Activated naive CD8-positive, alpha-beta T cell treated with anti-CD3 and anti-CD28 coated beads, Interleukin-2, amount 50 U/mL, for 16 hours (primary cell): Measurements from ENCODE around the gene PARD3B.
"Not testable (repeated sequence)": the region's sequence is repeated elsewhere in the genome, so short reads cannot be mapped to it uniquely, and the experiment has no call there.

Source experiments
- DNase-seq: peaks from one replicate; pipeline ENCODE4 v3.0.0-alpha.2; 2020; ENCODE audit warnings: low read depth, low spot score

Gene PARD3B

DNA sequence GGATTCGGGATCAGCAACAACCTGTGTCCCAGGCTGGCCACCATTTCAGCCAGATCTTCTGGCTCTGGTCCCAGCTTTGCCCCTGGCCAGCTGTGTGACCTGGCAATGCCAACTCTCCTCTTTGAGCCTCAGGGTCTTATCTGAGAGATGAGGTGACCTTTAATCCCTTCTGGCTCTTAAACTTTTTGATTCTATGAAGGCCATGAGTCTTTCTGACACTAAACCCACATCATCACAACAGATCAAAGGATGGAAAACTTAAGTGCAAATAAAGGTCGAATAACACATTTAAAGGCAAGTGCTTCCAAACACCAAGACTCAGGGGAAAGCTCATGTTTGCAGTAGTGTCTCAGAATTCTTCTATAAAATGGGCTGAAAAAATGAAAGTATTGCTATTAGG, 645.3 kb downstream of the PARD3B start:
- no peak for DNase-seq

DNA sequence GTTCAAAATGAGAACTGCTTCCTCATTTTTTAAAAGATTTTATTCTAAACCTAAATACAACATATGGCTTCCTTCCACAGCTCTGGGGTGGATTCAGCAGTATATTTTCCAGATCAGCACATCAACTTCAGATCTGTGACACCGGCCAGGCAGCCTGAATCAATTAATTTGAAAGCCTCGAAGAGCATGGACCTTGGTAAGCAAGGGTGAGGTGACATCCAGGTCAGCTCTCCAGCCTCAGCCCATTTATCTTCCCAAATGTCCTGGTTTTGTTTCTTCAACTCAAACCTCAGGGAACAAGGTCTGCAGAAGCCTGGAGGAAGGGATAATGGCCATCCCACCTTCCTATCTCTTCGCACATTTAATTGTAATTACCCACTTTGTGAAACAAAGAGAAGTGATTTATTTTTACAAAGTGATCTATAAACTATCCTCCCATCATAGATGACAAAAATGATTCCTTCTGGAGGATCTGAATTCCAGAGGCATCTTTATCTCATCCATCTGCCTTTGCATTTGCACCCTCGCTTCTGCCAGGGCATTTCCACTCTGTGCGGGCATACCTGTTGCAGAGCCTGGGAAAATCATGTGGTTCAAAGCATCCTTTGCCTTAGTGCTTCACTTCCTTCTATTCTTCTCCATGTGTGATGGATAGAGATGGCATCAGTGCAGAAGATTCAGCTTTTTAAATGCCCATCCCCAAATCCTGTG, 648.0 kb downstream of the PARD3B start:
- DNase-seq, result no peak

DNA sequence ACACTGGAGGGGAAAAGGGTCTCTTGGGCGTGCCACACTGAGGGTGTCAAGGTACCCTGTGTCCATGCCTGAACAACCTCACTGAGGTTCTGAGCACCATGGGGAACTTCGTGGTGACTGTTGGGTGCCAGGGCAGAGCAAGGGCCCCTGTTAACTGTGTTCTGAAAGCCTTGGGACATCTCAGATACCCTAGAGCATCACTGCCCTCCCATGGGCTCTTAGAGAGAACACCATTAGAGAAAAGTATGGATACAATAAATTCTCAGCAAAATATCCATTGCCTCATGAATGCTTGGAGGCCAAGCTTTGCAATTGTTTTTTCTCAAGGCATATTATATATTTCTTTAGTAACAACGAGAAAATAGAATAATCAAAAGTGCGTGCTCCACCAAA, 648.6 kb downstream of the PARD3B start:
- no peak for DNase-seq

DNA sequence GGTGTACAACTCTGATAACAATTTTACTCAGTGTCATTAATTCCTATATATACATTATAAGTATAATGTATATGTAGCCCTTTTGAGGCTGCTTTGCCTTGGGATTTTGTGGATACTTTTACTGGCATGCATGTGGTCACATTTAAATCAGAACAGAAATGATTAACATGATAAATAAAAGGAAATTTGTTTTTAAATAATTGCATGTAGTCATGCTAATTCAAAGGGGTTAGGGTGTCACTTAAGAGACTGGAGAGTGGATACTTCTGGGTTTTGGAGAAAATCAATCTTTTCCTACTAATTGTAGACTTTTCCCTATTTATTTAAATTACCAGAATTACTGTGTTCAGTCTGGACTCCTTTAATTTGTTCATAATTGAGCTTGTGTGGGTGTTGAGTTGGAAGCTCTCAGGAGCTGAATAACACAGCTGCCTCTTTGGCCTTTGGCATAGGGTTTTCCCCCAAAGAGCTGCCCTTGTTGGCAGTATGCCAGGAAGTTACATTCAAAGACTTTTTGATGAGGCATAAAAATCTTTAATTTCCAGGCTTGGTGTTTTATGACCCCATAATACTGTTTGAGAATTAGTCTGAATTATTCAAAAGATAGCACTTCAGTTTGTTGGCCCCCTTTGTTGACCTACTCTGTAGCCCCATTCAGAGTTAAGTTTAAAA, 652.3 kb downstream of the PARD3B start:
- no peak for DNase-seq

DNA sequence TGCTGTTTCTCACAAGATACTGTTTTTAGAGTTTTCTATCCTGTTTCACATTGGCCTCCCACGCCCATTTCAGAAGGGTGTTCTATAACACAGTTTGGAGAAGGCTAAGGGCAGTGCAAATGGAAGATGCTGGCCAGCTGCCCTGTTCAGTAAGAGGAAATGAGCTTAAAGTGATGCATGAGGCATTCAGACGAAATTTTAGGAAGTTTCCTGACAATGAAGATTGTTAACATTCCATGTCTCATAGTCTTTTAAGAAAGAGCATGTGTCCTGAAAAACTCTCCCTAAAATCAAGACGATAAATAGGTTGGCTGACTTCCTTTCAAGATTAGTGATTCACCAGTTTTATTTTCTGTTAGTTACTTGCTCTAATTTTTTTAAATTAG, 652.9 kb downstream of the PARD3B start:
- no peak for DNase-seq

DNA sequence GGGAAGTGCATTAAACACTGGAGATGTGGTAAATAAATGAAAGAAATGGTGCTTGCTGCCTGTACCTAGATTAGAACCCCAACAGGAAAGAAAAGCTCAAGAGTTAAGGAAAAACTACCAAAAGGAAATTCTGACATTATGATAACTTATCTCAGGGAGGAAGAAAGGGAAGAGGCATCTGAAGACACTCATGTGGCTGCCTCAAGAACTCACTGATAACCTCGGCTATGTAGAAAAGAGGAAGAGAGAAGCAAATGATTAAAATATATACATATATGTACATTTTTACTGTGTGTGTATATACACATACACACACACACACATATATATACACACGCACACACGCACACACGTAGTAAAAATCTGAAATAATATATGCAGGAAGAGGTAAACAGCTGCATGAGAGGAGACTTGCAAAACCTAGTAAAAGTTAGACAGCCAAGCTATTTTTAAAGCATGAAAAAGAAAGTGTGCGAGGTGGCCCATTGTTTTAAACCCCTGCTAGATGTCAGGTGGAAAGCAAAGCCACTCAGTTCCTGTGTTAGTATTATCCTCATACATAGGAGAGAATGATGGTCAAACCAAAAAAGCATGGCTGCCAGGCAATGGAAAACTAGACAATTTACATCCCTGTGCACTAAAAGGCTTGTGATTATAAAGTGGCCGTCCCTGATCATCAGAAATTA, 654.0 kb downstream of the PARD3B start:
- DNase-seq, result no peak

DNA sequence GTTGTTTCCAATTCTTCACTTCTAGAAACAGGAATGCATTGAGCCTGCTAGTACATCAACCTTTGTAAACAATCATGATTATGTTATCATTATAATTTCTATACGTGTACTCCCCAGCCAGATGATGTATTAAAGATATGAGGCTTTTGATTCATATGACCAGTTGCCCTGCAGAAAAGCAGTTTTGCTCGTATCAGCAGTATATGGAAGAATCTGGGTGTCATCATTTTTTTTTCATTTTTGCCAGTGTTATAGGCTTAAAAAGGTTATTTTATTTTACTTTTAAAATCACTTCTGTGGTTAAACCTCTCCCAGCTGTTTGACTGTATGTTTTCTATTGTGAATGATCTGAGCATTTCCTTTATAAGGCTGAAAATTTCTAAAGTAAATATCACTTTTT, 665.2 kb downstream of the PARD3B start:
- DNase-seq, result no peak

DNA sequence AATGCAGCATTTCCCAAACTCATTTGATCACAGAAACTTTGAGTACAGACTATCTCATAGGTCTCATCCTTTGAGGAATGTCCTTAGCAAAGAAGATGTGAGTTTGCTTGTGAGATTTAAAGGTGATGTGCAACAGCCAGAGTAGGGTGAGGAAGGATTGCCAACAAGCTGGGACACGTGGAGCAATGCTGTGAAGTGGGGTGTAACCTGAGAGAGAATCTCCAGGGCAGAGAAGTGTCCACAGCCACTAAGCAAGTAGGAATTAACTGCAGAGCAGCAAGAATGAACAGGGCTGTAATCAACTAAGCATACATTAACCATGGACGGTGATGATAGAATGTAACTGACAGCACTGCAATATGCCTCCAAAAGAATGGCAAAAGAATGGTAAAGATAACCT, 667.1 kb downstream of the PARD3B start:
- DNase-seq, result no peak

DNA sequence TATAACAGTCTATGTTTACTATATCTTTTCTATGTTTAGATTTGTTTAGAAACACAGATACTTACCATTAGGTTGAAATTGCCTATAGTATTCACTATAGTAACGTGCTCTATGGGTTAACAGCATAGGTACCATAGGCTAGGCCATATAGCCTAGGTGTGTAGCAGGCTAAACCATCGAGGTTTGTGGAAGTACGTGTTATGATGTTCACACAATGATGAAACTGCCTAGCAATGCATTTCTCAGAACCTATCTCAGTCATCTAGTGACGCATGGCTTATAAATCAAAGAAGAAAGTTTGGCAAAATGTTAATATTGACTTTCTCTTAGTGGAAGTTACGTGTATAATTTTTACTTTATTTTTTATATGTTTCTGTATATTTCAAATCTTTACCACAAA, 670.8 kb downstream of the PARD3B start:
- DNase-seq, result no peak

DNA sequence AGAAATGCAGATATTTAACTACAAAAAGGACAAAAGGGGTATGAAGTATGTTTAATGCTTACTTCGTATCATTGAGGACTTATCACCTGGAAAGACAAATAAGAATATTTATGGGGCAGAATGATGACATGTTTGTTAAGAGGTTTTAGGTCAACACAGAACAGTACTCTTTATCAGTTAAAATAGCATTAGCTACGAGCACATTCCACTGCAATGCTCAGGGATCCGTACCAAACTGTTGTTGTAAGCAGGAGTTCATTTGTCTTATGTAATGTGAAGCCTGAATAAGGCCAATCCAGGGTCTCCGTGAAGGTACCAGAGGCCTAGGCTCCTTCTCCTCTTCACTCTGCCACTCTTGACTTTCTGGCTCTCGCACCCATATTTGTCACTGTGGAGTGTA, 671.3 kb downstream of the PARD3B start:
- no peak for DNase-seq

DNA sequence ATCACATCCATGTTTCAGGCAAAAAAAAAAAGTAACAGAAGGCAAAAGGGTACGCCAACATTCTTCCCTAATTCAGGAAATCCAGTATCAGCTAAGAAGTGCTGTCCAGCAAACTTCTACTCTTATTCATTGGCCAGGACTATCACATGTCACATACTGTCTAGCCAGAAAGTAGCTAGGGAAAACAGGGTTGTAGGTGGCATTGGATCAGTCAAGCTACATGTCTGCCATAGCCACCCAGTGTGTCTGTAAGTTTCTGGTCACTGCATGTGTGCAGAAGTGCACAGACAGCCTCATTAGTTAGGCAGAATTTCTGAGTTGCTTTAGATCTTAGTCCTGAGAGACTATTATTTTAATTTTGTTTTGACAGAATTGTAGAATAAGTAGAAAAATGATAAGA, 671.7 kb downstream of the PARD3B start:
- no peak for DNase-seq

DNA sequence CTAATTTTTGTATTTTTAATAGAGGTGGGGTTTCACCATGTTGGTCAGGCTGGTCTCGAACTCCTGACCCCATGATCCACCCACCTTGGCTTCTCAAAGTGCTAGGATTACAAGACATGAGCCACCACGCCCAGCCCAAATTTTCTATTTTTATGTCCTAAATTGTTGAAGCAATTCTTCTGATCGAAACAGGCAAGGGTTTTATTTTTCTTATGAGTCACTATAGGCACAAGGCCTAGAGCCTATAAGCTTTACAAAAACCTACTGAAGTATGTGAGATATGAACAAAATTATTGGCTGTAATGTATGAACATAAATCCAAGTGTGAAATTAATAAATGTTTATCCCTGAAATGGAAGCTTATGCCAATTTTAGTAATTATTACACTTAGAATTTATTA, 672.8 kb downstream of the PARD3B start:
- DNase-seq, result no peak

DNA sequence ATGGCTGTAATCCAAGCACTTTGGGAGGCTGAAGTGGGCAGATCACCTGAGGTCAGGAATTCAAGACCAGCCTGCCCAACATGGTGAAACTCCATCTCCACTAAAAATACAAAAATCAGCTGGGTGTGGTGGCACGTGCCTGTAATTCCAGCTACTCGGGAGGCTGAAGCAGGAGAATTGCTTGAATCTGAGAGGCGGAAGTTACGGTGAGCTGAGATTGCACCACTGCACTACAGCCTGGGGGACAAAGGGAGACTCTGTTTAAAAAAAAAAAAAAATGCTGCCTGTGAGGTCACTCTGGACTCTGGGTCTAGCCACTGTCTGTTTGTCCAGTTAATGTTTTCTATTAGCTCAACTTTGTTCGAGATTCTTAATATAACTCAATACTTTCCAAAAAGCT, 673.5 kb downstream of the PARD3B start:
- not testable (repeated sequence) for DNase-seq

DNA sequence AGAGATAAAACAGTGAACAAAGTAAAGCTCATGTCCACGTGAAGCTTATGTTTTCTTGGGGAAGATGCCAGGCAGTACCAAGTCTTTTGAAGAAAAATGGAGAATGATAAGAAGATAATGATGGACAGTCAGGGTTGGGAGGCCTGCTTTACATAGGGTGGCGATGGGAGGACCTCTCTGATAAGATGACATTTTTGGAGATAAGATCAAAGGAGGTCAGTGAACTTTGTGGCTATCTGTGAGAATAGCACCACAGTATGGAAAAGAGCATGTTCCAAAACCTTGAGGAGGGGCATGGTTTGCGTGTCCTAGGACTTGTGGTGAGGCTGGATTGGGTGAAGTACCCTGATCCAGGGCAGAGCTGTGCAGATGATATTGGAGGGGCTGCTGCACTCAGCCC, 675.3 kb downstream of the PARD3B start:
- DNase-seq, result no peak

DNA sequence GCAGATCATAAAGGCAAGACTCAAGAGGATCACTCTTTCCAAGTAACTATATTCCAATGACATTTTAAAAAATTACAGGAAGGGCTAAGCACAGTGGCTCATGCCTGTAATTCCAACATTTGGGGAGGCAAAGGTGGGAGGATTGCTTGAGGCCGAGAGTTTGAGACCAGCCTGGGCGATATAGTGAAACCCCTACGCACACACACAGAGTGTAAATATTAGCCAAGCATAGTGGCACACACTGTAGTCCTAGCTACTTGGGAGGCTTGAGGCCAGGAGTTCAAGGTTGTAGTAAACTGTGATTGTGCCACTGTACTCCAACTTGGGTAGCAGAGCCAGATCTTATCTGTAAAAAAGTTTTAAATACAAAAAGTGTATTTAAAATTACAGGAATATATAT, 686.8 kb downstream of the PARD3B start:
- no peak for DNase-seq

DNA sequence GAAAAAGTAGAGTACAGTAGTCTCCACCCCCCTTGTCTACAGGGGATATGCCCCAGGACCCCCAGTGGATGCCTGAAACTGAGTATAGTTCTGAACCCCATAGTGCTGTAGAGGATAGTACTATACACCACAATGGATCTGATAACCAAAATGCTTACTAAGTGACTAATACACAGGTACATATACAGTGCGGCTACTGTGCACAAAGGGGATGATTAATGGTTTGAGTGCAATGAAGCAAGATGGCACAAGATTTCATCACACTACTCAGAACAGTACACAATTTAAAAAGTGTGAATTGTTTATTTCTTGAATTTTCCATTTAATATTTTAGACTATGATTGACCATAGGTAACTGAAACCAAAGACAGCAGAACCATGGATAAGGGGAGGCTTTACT, 690.2 kb downstream of the PARD3B start:
- DNase-seq, result no peak

DNA sequence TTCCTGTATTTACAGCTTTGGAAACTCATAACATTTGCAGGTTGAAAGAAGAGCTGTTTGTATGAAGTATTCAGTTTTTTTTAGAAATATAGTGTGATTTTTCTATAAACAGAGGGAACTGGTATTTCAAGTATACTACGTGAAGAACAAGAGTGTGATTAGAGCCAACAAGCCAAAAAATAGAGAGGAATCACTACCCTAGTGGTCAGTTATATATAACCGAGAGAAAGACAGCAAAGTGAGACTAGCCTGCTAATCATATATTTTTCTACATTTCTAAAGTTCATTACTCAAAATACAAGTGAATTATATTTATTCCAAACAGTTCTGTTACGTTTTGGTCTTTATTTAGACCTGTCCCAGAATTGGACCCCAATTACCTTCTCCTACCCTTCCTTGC, 692.2 kb downstream of the PARD3B start:
- DNase-seq, result no peak

DNA sequence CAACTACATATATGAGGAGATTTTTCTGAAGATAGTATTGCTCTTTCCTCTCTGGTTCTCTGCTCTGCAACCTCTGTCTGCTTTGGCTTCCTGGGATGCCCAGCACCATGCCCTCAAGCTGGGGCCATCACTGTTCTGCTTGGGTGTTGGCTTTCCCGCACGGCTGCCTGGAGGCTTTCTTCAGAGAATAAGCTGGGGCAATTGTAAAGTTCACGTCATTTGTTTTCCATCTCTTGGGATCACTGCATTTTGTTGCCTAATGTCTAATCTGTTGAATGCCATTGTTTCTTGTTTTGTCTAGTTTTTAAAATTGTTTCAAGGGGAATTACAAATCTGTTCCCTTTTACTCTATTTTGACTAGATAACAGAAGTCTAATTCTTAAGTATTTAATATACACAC, 699.7 kb downstream of the PARD3B start:
- DNase-seq, result no peak

DNA sequence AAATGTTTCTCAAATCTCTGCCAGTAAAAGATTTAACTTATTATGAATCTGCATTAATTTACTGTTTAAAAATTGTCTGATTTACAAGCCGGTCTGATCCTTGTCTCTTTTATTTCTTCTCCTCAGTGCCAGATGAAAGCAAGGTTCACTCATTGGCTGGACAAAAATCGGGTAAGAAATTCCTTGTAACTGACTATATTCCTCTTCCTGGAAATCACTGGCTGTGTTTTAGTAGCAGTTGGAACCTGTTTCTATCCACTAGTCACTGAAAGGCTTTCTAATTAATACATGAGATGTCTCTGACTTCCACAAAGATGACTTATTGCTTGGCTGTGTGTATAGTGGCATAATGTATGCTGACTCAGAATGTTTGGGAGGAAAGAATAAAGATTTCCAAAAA, 700.4 kb downstream of the PARD3B start:
- no peak for DNase-seq

DNA sequence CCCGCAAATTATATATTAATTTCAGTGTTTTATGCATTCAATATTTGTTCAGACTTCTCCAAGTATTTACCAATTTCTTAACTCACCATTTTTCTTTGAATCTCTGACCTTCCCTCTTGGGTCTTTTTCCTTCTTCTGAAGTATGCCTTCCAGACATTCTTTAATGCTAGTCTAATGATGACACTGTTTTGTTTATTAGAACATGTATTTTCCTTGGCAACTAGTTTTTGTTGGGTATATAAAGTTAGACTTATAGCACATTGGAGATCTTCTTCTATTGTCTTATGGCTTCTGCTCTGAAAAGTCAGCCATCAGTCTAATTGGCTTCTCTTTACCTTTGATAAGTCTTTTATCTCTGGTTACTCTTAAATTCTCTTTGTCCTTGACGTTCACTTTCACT, 713.8 kb downstream of the PARD3B start:
- no peak for DNase-seq

DNA sequence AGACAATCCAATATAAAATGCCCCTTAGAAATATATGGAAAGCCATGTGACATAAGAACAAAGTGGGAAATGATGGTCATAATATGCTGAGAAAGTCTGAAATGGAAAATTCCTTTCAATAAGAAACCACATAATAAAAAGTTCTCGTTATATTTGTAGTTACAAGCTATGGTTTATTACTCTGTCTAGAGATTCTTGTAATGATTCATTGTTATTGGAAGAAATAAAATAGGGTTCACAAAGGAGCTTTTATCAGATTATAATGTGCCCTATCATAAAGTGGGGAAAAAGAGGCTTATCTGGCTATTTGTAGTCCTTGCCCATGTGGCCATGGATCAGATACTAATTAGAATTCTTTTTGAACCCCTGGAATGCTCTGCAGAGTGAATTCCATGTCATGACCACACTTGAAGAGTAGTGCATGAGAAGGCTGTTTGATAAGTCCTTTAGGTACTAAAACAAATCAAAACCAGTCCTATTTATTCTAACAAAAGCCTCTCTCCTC, 716.3 kb downstream of the PARD3B start:
- DNase-seq, result no peak

DNA sequence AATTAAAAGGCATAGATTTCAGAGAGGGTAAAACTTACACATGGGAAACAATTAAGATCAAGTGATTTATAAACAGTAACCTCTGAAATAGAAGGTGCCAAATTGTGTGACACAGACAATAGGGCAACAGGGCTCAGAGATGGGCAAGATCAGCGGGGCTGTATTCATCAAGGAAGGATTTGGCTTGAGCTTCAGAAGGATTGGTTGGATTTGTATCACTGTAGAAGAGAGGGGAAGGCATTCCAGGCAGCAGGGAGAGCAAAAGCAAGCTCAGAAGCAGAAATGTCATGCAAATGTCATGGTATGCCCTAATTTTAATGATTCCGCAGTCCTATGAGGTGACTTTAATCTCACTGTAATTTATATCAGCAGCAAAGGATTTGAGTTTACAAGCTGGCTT, 722.0 kb downstream of the PARD3B start:
- DNase-seq, result no peak

DNA sequence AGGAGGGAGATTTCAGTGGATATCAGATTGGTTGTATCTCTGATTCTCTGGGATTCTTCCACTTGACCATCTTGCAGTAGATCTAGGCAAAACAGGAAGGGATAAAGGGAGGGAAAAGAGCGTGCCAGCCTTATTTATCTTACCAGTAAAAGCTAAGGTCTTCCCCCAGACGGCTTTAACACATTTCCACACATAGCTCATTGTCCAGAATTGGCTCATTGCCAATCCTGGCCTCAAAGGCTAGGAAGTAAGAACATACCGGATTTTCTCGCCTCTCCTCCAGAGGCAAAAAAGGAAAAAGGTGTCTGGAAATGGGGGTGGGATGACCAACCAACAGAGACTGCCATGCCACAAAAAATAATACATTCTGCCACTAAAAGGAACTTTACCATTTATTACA, 725.4 kb downstream of the PARD3B start:
- no peak for DNase-seq
